Adipocyte (in vitro differentiated cells): Measurements from ENCODE around the gene NXNL2.

Experiments used
- DNase-seq: peaks from one replicate; pipeline ENCODE4 v3.0.0-alpha.2; 2015; ENCODE audit warnings: low read depth
- H3K27me3 ChIP-seq: replicated peaks from 2 replicates; pipeline ENCODE4 v1.7.0; 2013; ENCODE audit warnings: mild to moderate bottlenecking, low read length, moderate library complexity; ENCODE audit not compliant: control insufficient read depth, insufficient read depth
- H3K36me3 ChIP-seq: 2 replicates; pipeline ENCODE4 v1.7.0; 2013; ENCODE audit warnings: low read length, mild to moderate bottlenecking, moderate library complexity; ENCODE audit not compliant: control insufficient read depth, insufficient read depth, severe bottlenecking
- H3K4me1 ChIP-seq: 2 replicates; pipeline ENCODE4 v1.7.0; 2013; ENCODE audit warnings: mild to moderate bottlenecking, low read length, moderate library complexity; ENCODE audit not compliant: control insufficient read depth, insufficient read depth
- H3K4me3 ChIP-seq: 2 replicates; pipeline ENCODE4 v1.7.0; 2013; ENCODE audit warnings: mild to moderate bottlenecking, low read length, moderate library complexity
- H3K9ac ChIP-seq: 2 replicates; pipeline ENCODE4 v1.7.0; 2013; ENCODE audit warnings: mild to moderate bottlenecking, low read length, moderate library complexity
- H3K9me3 ChIP-seq: 2 replicates; pipeline ENCODE4 v1.7.0; 2013; ENCODE audit warnings: mild to moderate bottlenecking, low read length, moderate library complexity; ENCODE audit not compliant: control insufficient read depth

Gene NXNL2

GRCh38 chr9:88583901-88584596, 49.1 kb downstream of the NXNL2 start:
- no peak overlapping the region for H3K9ac ChIP-seq
- no peaks in the 10 kb centered on the region for H3K9me3 ChIP-seq
- peak; percentile 62 for DNase-seq
- H3K4me1 ChIP-seq: no peaks in the 10 kb centered on the region
- no peak overlapping the region for H3K4me3 ChIP-seq
- no peaks in the 10 kb centered on the region for H3K27me3 ChIP-seq
- no peaks in the 10 kb centered on the region for H3K36me3 ChIP-seq

DNA sequence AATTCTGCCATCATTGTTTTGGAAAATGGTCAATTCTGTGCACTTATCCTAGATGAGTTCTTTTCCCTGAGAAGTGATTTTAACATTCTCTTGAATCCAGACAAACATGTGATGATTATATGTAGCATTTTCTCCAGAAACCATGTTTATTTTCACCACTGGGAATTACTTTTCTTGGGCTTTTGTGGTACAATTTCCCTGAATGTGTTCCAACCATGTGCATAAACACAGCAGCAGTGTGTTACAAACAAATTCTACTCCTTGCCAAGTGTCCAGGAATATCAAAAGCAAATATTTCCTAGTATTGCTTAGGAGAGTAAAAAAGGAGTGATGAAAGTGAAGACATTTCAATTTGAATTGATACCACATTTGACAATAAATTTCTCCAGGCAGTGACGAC, 50.4 kb downstream of the NXNL2 start:
- Histone ChIP-seq H3K9me3 (no peaks in the 10 kb centered on the region), H3K27me3 (no peaks in the 10 kb centered on the region), H3K9ac (no peak overlapping the region), H3K4me1 (no peaks in the 10 kb centered on the region), H3K4me3 (peak overlapping the region; percentile 5), H3K36me3 (no peaks in the 10 kb centered on the region)
- no peak for DNase-seq

DNA sequence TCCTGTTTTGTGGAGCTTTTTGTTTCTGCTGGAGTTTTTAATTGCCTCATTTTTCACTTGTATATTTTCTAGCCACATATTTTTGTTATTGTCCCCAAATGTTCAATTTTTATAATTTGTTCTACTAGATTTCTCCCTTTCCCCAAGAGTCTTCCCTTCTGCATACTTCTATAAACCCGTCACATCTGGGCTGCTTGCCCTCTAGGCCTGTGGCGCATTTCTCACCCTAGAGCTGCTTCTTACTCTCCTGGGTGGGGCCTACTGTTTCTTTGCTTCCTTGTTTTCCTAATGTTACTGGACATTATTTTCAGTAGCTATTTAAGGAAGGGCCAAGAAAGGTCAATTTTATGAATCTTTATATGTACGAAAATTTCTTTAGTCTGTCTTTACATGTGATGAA, 51.5 kb downstream of the NXNL2 start:
- DNase-seq: no peak
- H3K9ac ChIP-seq: no peak overlapping the region
- H3K36me3 ChIP-seq: no peaks in the 10 kb centered on the region
- no peaks in the 10 kb centered on the region for H3K4me1 ChIP-seq
- H3K9me3 ChIP-seq: no peaks in the 10 kb centered on the region
- H3K27me3 ChIP-seq: no peaks in the 10 kb centered on the region
- H3K4me3 ChIP-seq: no peak overlapping the region

DNA sequence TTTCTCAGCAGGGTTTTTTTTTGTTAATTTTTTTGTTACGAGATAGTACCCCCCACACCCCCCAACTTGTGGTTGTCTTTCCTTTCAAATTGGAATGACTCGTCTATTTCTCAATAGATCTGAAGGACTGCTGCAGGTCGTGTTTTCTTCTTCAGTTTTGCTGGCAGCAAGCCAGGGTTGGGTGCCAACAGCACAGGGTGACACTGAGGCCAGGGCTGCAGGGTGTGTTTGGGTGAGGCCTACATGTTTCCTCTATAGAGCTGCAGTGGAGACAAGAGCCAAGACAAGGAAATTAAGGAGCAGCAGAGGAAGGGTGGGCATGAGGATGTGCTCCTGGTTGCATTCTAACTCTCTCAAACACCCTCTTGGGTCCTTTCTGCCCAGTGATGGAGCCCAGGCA, 52.2 kb downstream of the NXNL2 start:
- H3K4me1 ChIP-seq: no peaks in the 10 kb centered on the region
- no peaks in the 10 kb centered on the region for H3K36me3 ChIP-seq
- H3K27me3 ChIP-seq: no peaks in the 10 kb centered on the region
- no peak overlapping the region for H3K9ac ChIP-seq
- H3K9me3 ChIP-seq: no peaks in the 10 kb centered on the region
- no peak overlapping the region for H3K4me3 ChIP-seq
- peak; percentile 8 for DNase-seq

DNA sequence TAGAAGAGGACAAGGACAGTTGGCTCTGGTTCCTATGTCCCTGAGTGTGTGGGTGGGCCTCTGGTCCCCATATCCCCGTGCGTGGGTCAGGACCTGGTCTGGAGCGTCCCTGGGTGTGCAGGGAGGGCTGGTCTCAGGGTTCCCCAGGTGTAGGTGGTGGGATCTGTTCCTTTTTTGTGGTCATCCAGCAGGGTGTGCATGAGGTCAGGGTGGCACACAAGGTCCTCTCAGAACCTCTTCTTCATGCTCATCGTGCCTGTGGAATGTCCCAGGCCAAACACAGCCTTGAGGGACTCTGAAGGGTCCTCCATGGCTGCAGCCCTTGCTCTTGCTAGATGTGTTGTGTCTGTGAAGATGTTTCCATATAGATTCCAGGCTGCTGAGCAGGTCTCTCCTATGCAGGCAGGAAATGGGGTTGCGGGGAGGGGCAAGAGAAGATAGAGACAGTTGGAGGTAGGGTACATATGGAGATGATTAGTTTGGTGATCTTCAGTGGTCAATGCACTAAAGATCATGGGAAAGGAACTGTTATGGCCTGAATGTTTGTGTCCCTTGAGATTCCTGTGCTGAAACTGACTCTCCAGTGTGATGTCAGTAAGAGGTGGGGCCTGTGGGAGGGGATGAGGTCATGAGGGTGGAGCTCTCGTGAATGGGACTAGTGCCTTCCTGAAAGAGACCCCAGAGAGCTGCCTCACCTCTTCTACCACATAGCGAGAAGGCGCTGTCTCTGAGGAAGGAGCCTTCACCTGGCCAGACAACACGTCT, 53.1 kb downstream of the NXNL2 start:
- Histone ChIP-seq H3K4me3 (no peak overlapping the region), H3K9ac (no peak overlapping the region), H3K27me3 (no peaks in the 10 kb centered on the region), H3K36me3 (no peaks in the 10 kb centered on the region), H3K9me3 (no peaks in the 10 kb centered on the region), H3K4me1 (no peaks in the 10 kb centered on the region)
- DNase-seq: no peak

GRCh38 chr9:88589656-88590055, 54.7 kb downstream of the NXNL2 start:
- no peak overlapping the region for H3K4me3 ChIP-seq
- no peaks in the 10 kb centered on the region for H3K9me3 ChIP-seq
- H3K27me3 ChIP-seq: no peaks in the 10 kb centered on the region
- DNase-seq: no peak
- H3K9ac ChIP-seq: no peak overlapping the region
- no peaks in the 10 kb centered on the region for H3K4me1 ChIP-seq
- no peaks in the 10 kb centered on the region for H3K36me3 ChIP-seq

- H3K4me3 ChIP-seq: no peak overlapping the region
- H3K4me1 ChIP-seq: no peaks in the 10 kb centered on the region
- no peak for DNase-seq
- no peak overlapping the region for H3K9ac ChIP-seq
- no peaks in the 10 kb centered on the region for H3K9me3 ChIP-seq
- no peaks in the 10 kb centered on the region for H3K27me3 ChIP-seq
- no peaks in the 10 kb centered on the region for H3K36me3 ChIP-seq
Measured at GRCh38 chr9:88590558-88591146, 55.7 kb downstream of the NXNL2 start.

GRCh38 chr9:88593537-88594185, 58.7 kb downstream of the NXNL2 start:
- H3K36me3 ChIP-seq: no peaks in the 10 kb centered on the region
- H3K4me3 ChIP-seq: no peak overlapping the region
- H3K27me3 ChIP-seq: no peaks in the 10 kb centered on the region
- H3K4me1 ChIP-seq: no peaks in the 10 kb centered on the region
- peak; percentile 95 for DNase-seq
- no peaks in the 10 kb centered on the region for H3K9me3 ChIP-seq
- no peak overlapping the region for H3K9ac ChIP-seq
